Left lung (tissue), 10 donors: ENCODE results near the gene DTX4. TPM values are rescaled to one million over a fixed set of nuclear protein-coding genes. Genes with fewer than 3 reads are reported as not detected.

Experiments used
- ATAC-seq: fragments of 200-7000 bp; cut with Tn5 transposase; one replicate; pipeline ENCODE4 v1.9.1; 2020; ENCODE audit warnings: moderate library complexity
- DNase-seq, 4 donors: peaks; one replicate each; pipeline ENCODE4 v3.0.0-alpha.2; 2013 to 2020
- H3K27ac ChIP-seq, 2 donors: fragments of 200-600 bp; sonication (generic) in 1 of 2; one replicate each; pipeline versions ENCODE4 v1.5.0 to v1.8.0; 2020 to 2021
- H3K27me3 ChIP-seq, 2 donors: fragments of 200-600 bp; sonication (generic) in 1 of 2; one replicate each; pipeline versions ENCODE4 v1.5.0 to v1.8.0; 2020 to 2021
- H3K36me3 ChIP-seq, 2 donors: fragments of 200-600 bp; sonication (generic) in 1 of 2; one replicate each; pipeline versions ENCODE4 v1.5.0 to v1.8.0; 2020 to 2021
- H3K4me1 ChIP-seq, 2 donors: fragments of 200-600 bp; one replicate each; pipeline ENCODE4 v1.8.0; 2021
- H3K4me3 ChIP-seq, 2 donors: fragments of 200-600 bp; sonication (generic) in 1 of 2; one replicate each; pipeline versions ENCODE4 v1.5.0 to v1.8.0; 2020 to 2021; ENCODE audit warnings: mild to moderate bottlenecking in 1 of 2
- H3K9me3 ChIP-seq, 2 donors: fragments of 200-600 bp; sonication (generic) in 1 of 2; one replicate each; pipeline versions ENCODE4 v1.5.0 to v1.8.0; 2020 to 2021
- intact Hi-C, 2 donors: fragments of 100-400 bp; cut with DNase I; formaldehyde crosslinking; loops; one replicate each; pipeline versions ENCODE4 v1.11.2 to v1.14.2; 2022
- polyA plus RNA-seq, 6 donors: library from polyadenylated mRNA; unstranded; fragments of 120-200 nt; gene quantifications; one replicate each; pipeline ENCODE4 v1.2.1, GENCODE V29; 2013; ENCODE audit not compliant: insufficient read length in 6 of 6
- total RNA-seq, 2 donors: library from RNA; stranded (reverse); fragmentation: NEBNext Ultra II Directional; extraction: Animal tissue kit (Norgen Biotek cat#: 25700); gene quantifications; one replicate each; pipeline ENCODE4 v1.2.1, GENCODE V29; 2021
- TF ChIP-seq, protein P1 (sequence below), 2 donors: fragments of 200-600 bp; sonication (generic) in 1 of 2; IDR thresholded peaks; one replicate each; pipeline versions ENCODE4 v1.5.0 to v1.8.0; 2021; ENCODE audit warnings: antibody characterized with exemption in 2 of 2
- donor health status: DM: no; HTN: yes; CAD: no.
- donor health status: DM: no; HTN: no; CAD: no.

Gene DTX4
- total and polyA plus RNA-seq, 8 donors = 33.2 to 74.9 (median 67.2) TPM

DNA sequence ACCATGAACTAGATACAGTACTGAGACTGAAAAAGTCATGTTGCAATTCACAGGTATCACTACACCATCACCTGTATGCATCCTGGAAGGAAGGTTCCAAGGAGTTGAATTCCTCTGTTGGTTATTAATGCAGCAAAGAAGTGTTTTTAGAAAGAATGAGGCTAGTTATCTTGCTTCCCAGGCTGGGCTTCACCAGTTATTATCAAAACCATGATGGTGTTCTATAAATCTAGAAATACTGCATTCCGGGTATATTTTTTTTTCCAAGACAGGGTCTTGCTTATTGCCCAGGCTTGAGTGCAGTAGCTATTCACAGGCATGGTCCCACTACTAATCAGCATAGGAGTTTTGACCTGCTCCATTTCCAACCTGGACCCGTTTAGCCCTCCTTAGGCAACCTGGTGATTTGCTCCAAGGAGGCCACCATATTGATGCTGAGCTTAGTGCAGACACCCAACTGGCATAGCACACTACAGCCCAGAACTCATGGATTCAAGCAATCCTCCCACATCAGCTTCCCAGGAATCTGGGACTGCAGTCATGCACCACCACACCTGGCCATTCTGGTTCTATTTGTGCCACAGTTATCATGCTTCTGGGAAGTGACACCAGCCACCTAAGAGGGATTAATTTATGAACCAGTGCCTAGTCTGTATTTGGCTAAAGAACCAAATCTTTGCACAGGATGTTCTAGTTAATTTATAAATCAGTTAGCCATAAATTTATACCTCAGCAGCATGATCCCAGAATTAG lies 42.4 kb downstream of the DTX4 start:
- no peak for ATAC-seq
- no peaks in the 10 kb centered on the region for H3K9me3 ChIP-seq

DNA sequence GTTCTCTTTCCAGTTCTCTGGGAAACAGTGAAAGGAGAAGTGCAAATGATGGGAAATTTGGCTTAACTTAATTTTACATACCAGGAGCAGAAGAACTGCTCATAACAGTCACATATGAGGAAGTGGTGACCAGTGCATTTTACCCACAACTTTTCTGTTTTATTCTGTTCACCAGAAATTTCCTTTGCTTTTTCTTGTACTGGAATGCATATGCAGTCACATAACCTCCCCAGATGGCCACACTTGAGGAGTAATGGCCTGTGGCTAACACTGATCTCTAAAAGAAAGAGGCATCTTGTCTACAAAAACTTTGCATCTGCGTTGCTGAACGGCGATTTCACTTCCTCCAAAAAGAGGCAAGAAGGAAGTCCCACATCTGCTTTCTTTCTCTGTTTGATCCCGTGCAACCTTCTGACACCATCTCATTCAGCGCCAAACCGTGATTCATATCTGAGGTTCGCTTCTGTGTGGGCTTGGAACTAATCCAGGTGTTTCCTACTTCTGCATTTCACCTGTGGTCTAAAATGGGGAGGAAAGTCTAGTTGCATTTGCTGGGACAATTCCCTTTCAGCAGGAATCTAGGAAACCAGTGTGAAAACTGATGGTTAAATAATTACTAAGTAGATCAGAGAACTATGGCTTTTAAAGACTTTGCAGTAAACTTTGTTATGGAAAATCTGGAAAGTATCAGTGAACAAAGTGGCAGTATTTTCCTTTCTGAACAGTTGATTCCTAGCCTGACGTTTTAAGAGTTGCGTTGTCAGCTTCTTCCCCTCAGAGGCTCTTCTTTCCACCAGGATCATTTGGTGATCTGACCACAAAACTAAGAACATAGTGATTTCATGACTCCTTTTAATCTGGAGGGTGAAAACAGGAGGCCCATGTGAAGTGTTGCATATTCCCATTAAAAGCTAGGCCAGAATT lies 45.0 kb downstream of the DTX4 start:
- DNase-seq (peak in 1 of 4 donors; percentile 48), ATAC-seq (peak; percentile 67)
- peaks cover 0 to 53% of the 10 kb centered on the region in 2 donors for H3K4me1 ChIP-seq
- intact Hi-C loops = no loop called here
- H3K36me3 ChIP-seq = no peaks in the 10 kb centered on the region
- no peak overlapping the region for H3K4me3 ChIP-seq
- H3K27ac ChIP-seq = peak overlapping the region; percentile 9 to 93
- no peaks in the 10 kb centered on the region for H3K27me3 ChIP-seq
- H3K9me3 ChIP-seq = no peaks in the 10 kb centered on the region
- TF ChIP-seq, protein P1, sequence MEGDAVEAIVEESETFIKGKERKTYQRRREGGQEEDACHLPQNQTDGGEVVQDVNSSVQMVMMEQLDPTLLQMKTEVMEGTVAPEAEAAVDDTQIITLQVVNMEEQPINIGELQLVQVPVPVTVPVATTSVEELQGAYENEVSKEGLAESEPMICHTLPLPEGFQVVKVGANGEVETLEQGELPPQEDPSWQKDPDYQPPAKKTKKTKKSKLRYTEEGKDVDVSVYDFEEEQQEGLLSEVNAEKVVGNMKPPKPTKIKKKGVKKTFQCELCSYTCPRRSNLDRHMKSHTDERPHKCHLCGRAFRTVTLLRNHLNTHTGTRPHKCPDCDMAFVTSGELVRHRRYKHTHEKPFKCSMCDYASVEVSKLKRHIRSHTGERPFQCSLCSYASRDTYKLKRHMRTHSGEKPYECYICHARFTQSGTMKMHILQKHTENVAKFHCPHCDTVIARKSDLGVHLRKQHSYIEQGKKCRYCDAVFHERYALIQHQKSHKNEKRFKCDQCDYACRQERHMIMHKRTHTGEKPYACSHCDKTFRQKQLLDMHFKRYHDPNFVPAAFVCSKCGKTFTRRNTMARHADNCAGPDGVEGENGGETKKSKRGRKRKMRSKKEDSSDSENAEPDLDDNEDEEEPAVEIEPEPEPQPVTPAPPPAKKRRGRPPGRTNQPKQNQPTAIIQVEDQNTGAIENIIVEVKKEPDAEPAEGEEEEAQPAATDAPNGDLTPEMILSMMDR (IDR thresholded peaks at IDR 0.05) = no peak

More for the DNA sequence above, 42.4 kb downstream of the DTX4 start:
- Histone ChIP-seq H3K36me3 (no peaks in the 10 kb centered on the region), H3K4me1 (peaks cover 0 to 40% of the 10 kb centered on the region in 2 donors), H3K27me3 (no peaks in the 10 kb centered on the region), H3K4me3 (no peak overlapping the region), H3K27ac (no peak overlapping the region)
- TF ChIP-seq, protein P1 (IDR thresholded peaks at IDR 0.05) = no peak
- intact Hi-C loops = no loop called here
- DNase-seq = no peak

DNA sequence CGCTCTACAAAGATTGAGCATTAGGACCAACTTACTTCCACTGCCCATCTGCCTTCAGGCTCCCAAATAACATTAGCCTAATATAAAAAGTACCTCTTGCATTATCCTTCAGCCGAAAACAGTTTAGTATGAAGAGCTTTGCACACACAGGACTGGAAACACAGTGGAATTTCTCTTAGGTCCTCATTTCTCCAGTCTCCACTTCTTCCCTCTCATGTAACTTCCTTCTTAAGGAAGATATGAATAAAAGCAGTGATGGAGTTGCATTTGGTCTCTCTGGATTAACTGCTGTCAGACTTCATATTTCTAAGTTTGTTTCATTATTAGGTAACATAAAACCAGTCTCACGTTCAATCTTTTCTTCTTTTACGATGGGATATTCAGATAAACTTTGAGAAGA lies 46.4 kb downstream of the DTX4 start:
- H3K36me3 ChIP-seq = no peaks in the 10 kb centered on the region
- peak overlapping the region in 1 of 2 donors; percentile 93 for H3K27ac ChIP-seq
- peaks cover 0 to 57% of the 10 kb centered on the region in 2 donors for H3K4me1 ChIP-seq
- no peak overlapping the region for H3K4me3 ChIP-seq
- H3K27me3 ChIP-seq = no peaks in the 10 kb centered on the region
- TF ChIP-seq, protein P1 (IDR thresholded peaks at IDR 0.05) = no peak
- no peak for ATAC-seq
- intact Hi-C loops = no loop called here
- H3K9me3 ChIP-seq = no peaks in the 10 kb centered on the region
- no peak for DNase-seq

DNA sequence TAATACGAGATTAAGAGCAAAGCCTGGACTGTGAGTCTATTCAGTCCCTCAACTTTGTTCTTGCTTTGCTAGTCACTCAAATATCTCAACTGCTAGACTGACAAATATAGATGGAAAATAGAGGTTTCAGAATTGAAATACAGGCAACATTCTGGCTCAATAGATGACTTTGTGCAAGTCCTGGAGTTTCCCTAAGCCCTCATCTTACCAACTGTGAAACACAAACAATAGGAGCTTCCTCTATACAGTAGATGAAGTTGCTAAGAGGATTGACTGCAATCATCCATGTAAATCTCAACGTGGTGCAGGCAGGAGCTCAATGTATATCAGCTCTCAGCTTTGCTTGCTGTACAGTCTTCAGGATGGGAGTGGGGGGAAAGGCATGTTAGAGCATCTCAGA lies 47.0 kb downstream of the DTX4 start:
- no peak for ATAC-seq
- Histone ChIP-seq H3K9me3 (no peaks in the 10 kb centered on the region), H3K27me3 (no peaks in the 10 kb centered on the region), H3K27ac (peak overlapping the region in 1 of 2 donors; percentile 93), H3K4me3 (no peak overlapping the region), H3K4me1 (peaks cover 0 to 61% of the 10 kb centered on the region in 2 donors), H3K36me3 (no peaks in the 10 kb centered on the region)
- TF ChIP-seq, protein P1 (IDR thresholded peaks at IDR 0.05) = no peak
- no peak for DNase-seq
- intact Hi-C loops = no loop called here

DNA sequence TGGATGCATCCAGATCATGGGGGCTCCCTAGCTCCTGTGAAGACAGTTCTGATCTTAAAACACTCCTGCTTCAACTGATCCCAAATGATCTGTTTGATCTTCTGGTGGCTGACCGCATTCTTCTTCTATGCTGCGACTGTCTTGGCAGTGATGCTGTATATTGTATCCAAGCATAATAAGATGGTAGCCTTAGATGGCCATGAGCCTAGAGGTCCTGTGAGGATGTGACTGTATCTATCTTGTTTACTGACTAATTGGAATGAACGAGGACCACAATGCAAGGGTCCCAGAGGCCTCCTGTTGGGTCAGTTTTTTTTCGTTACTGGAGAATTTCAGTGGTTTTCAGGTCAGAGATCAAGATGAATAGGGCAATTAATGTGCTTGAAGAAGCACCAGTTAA lies 47.9 kb downstream of the DTX4 start:
- Histone ChIP-seq H3K27ac (no peak overlapping the region), H3K27me3 (no peaks in the 10 kb centered on the region), H3K9me3 (no peaks in the 10 kb centered on the region), H3K4me1 (peaks cover 0 to 70% of the 10 kb centered on the region in 2 donors), H3K4me3 (no peak overlapping the region), H3K36me3 (no peaks in the 10 kb centered on the region)
- intact Hi-C loops = no loop called here
- TF ChIP-seq, protein P1 (IDR thresholded peaks at IDR 0.05) = no peak
- ATAC-seq = no peak
- no peak for DNase-seq
